ENCODE results near the gene SPAG4. TPM values are rescaled to one million over a fixed set of nuclear protein-coding genes. Genes with fewer than 3 reads are reported as not detected.

The SPAG4 gene
- total and polyA plus RNA-seq, 8 donors, result 32.2 to 65.9 (median 38.2) TPM

DNA sequence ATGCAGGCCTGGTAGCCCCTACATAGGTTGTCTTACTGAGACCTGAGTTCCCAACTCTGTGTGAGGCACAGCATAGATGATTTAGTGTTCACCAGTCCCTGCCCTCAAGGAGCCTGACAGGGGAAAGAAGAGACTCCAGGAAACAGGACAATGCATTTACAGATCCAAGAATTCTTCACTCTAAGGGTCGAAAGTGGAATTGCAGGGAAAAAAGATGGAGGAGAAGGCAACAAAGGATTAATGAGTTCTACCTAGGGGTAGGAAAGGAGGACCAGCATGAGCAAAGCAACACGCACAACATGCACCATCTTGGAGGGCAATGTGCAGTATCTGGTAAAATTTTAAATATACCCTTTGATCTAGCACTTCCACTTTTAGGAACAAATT is 5.9 kb downstream of the SPAG4 start:
- Histone ChIP-seq H3K4me3 (no peak overlapping the region), H3K36me3 (peaks cover 0 to 9% (median 5%) of the 10 kb centered on the region in 3 donors), H3K4me1 (peaks cover 3 to 8% (median 7%) of the 10 kb centered on the region in 3 donors), H3K27ac (no peak overlapping the region), H3K9me3 (no peaks in the 10 kb centered on the region), H3K27me3 (no peaks in the 10 kb centered on the region)
- no peak for TF ChIP-seq CTCF (IDR thresholded peaks at IDR 0.05)
- FAIRE-seq, result no peak
- no peak for ATAC-seq
- DNase-seq, result no peak
- intact Hi-C loops (cut with DNase I), result no loop called here
- 91 to 93% methylated on average over 2 of the region's 2 CpGs for WGBS, 2 donors

DNA sequence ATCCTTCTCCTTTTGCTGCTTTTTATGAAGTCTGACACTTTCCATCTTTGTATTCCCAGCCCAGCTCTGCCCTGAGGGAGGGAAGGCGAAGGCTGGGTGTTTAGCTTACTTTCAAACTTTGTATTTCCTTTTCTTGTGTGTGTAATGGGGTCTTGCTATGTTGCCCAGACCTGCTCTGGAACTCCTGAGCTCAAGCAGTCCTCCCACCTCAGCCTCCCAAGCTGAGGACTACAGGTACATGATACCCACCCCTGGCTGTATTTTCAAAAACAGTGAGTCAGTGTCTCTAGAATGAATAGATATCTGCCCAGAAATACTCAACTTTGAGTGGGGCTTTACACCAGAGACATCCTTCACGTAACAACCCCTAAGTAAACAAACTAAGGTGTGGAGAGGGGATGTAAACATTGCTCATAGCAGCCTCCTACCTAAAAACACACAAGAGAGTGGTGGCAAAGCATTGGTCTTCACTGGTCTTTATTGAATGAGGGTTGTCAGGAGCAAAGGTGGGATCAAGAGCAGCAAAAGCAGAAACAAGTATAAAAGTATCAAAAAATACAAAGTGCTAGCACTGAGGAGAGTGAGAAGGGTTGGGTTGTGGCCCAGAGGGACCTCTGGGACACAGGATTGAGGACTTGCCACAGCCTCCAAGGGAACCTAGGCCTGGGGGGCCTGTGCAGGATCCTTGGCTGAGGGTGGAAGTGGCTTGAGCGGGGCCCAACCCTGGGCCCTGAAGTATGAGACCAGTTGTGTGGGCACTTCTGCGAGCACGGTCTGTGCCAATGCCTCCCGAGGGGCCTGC is 10.2 kb downstream of the SPAG4 start:
- Histone ChIP-seq H3K36me3 (peaks cover 0 to 18% (median 12%) of the 10 kb centered on the region in 3 donors), H3K9me3 (no peaks in the 10 kb centered on the region), H3K27ac (no peak overlapping the region), H3K4me3 (no peak overlapping the region), H3K27me3 (no peaks in the 10 kb centered on the region), H3K4me1 (no peaks in the 10 kb centered on the region)
- TF ChIP-seq CTCF (IDR thresholded peaks at IDR 0.05), result no peak
- intact Hi-C loops (cut with DNase I), result no loop called here
- ATAC-seq (no peak), DNase-seq (no peak), FAIRE-seq (no peak)
- 93 to 96% methylated on average over 6 of the region's 6 CpGs for WGBS, 2 donors

DNA sequence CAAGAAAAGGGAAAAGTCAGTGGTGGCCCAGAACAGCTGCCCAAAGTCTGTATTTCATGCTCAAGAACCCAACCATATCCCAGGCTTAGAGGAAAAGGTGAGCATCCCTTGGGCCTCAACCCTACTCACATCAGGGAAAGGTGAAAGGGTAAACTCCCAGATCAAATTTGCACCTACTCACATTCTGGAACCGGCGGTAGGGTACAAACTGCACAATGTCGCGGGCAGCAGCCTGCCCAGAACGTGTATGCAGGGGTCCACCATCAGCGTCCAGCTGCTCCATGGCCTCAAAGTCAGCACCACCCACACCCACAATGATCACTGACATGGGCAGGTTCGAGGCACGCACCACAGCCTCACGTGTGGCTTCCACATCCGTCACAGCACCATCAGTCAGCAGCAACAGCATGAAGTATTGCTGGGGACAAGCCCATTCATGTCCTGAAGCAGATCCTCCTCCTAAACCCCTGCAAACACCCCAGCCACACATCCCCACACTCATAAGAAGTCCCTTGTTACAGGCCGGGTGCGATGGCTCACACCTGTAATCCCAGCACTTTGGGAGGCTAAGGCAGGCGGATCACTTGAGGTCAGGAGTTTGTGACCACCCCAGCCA is 10.9 kb downstream of the SPAG4 start:
- no peaks in the 10 kb centered on the region for H3K9me3 ChIP-seq
- peaks cover 0 to 25% (median 12%) of the 10 kb centered on the region in 3 donors for H3K36me3 ChIP-seq
- no peak overlapping the region for H3K27ac ChIP-seq
- TF ChIP-seq CTCF (IDR thresholded peaks at IDR 0.05), result no peak
- no peak overlapping the region for H3K4me3 ChIP-seq
- H3K4me1 ChIP-seq, result no peaks in the 10 kb centered on the region
- no peaks in the 10 kb centered on the region for H3K27me3 ChIP-seq
- 96 to 97% methylated on average over 13 of the region's 13 CpGs for WGBS, 2 donors
- FAIRE-seq (no peak), DNase-seq (no peak), ATAC-seq (no peak)
- intact Hi-C loops (cut with DNase I), result no loop called here

DNA sequence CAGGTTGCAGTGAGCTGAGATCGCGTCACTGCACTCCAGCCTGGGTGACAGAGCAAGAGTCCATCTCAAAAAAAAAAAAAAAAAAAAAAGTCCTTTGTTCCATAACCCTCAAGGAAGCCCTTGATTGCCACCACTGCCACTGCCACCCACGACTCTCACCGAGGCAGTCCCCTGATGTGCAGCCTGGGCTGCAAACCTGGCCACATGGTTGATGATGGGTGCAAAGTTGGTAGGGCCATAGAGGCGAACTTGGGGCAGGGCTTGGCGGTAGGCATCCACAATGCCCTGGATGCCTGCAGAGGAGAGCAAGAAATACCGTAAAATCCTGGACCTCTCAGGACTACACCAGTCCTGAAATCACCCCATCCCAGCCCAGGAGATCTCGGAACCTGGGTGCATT is 11.5 kb downstream of the SPAG4 start:
- intact Hi-C loops (cut with DNase I), result no loop called here
- Histone ChIP-seq H3K27ac (no peak overlapping the region), H3K9me3 (no peaks in the 10 kb centered on the region), H3K4me3 (no peak overlapping the region), H3K36me3 (peaks cover 0 to 28% (median 12%) of the 10 kb centered on the region in 3 donors), H3K4me1 (no peaks in the 10 kb centered on the region), H3K27me3 (no peaks in the 10 kb centered on the region)
- TF ChIP-seq CTCF (IDR thresholded peaks at IDR 0.05), result no peak
- WGBS, 2 donors, result 94 to 98% methylated on average over 8 of the region's 8 CpGs
- FAIRE-seq (no peak), DNase-seq (no peak), ATAC-seq (no peak)
